Kidney (tissue), 14 donors: Measurements from ENCODE around the gene ING4. TPM values are rescaled to one million over a fixed set of nuclear protein-coding genes. Genes with fewer than 3 reads are reported as not detected.

Experiments used
- DNase-seq, 5 donors: peaks; one replicate each; pipeline ENCODE4 v3.0.0-alpha.2; 2013 to 2020
- FAIRE-seq: peaks from 2 replicates; lab custom pipeline; 2012; peaks lifted over from hg19 to GRCh38; lab: Jason Lieb, UNC
- H3K27ac ChIP-seq, 2 donors: one replicate each; pipeline ENCODE4 v1.7.0; 2013; ENCODE audit warnings: low read depth in 2 of 2, low read length in 2 of 2, inconsistent platforms in 1 of 2
- H3K27me3 ChIP-seq: one replicate; pipeline ENCODE4 v1.7.1; 2013; ENCODE audit warnings: low read length, inconsistent platforms; ENCODE audit not compliant: control insufficient read depth, insufficient read depth
- H3K36me3 ChIP-seq, 3 donors: one replicate each; pipeline versions ENCODE4 v1.7.0 to v1.7.1; 2013; ENCODE audit warnings: low read length in 3 of 3, control low read depth in 1 of 3, inconsistent platforms in 1 of 3; ENCODE audit not compliant: insufficient read depth in 3 of 3, control insufficient read depth in 2 of 3
- H3K4me1 ChIP-seq, 3 donors: one replicate each; pipeline versions ENCODE4 v1.7.0 to v1.7.1; 2013; ENCODE audit warnings: low read length in 3 of 3, inconsistent platforms in 1 of 3, low read depth in 1 of 3; ENCODE audit not compliant: control insufficient read depth in 2 of 3, insufficient read depth in 2 of 3
- H3K4me3 ChIP-seq, 3 donors: one replicate each; pipeline versions ENCODE4 v1.7.0 to v1.8.1; 2013; ENCODE audit warnings: low read length in 3 of 3, control low read depth in 1 of 3, inconsistent platforms in 1 of 3
- H3K9ac ChIP-seq, 3 donors: one replicate each; pipeline versions ENCODE4 v1.7.0 to v1.7.1; 2013; ENCODE audit warnings: low read length in 3 of 3, control low read depth in 1 of 3, inconsistent platforms in 1 of 3
- H3K9me3 ChIP-seq, 3 donors: one replicate each; pipeline versions ENCODE4 v1.7.0 to v1.7.1; 2013; ENCODE audit warnings: low read length in 3 of 3, control low read depth in 1 of 3, inconsistent platforms in 1 of 3; ENCODE audit not compliant: control insufficient read depth in 2 of 3, insufficient read depth in 1 of 3
- CTCF ChIP-seq: IDR thresholded peaks from 3 replicates; pipeline ENCODE4 v1.5.1; 2012; ENCODE audit warnings: mild to moderate bottlenecking, moderate library complexity, borderline replicate concordance; ENCODE audit not compliant: insufficient read depth; ENCODE audit errors: extremely low read depth
- intact Hi-C: fragments of 100-400 bp; cut with DNase I; formaldehyde crosslinking; loops from one replicate; pipeline ENCODE4 v1.11.1; 2022
- polyA plus RNA-seq: library from polyadenylated mRNA; stranded (reverse); fragments of 350-450 nt; fragmentation: Illumina TruSeq; extraction: RNeasy Lipid Tissue Mini Kit (QIAGEN cat#74804); gene quantifications from one replicate; pipeline ENCODE4 v1.2.3, GENCODE V29; 2014; ENCODE audit warnings: low read depth, low replicate concordance; ENCODE audit not compliant: insufficient read depth
- total RNA-seq: library from RNA; stranded (reverse); fragmentation: NEBNext Ultra II Directional; extraction: Animal tissue kit (Norgen Biotek cat#: 25700); gene quantifications from one replicate; pipeline ENCODE4 v1.2.1, GENCODE V29; 2021
- donor health status: control.
- donor health status: control.
- donor health status: control.
- donor health status: control.
- donor health status: control.
- donor health status: DM: yes; HTN: yes; CAD: no.
- donor health status: Normal renal cell carcinoma (clear cell type).

Gene ING4
- total and polyA plus RNA-seq, 2 donors from 2014 or later: 42.6 to 56.0 TPM

GRCh38 chr12:6615802-6616201, 47.1 kb downstream of the ING4 start:
- Histone ChIP-seq H3K9ac (no peak overlapping the region), H3K4me3 (no peak overlapping the region), H3K9me3 (no peaks in the 10 kb centered on the region), H3K27me3 (no peaks in the 10 kb centered on the region), H3K36me3 (no peaks in the 10 kb centered on the region), H3K4me1 (peaks cover 7 to 33% (median 23%) of the 10 kb centered on the region in 3 donors), H3K27ac (no peak overlapping the region)
- DNase-seq: no peak
- no peak for TF ChIP-seq CTCF
- FAIRE-seq: no peak
- intact Hi-C loops: no loop called here

- TF ChIP-seq CTCF: no peak
- H3K36me3 ChIP-seq: no peaks in the 10 kb centered on the region
- H3K9me3 ChIP-seq: no peaks in the 10 kb centered on the region
- intact Hi-C loops: no loop called here
- H3K9ac ChIP-seq: peak overlapping the region in 1 of 3 donors; percentile 1
- H3K4me1 ChIP-seq: peaks cover 7 to 28% (median 23%) of the 10 kb centered on the region in 3 donors
- H3K27ac ChIP-seq: peak overlapping the region; percentile 89 to 94
- peak in 1 of 5 donors; percentile 48 for DNase-seq
- no peak for FAIRE-seq
- no peak overlapping the region for H3K4me3 ChIP-seq
- H3K27me3 ChIP-seq: no peaks in the 10 kb centered on the region
Observed at GRCh38 chr12:6614513-6615172, 48.3 kb downstream of the ING4 start.

GRCh38 chr12:6613776-6614512, 49.0 kb downstream of the ING4 start:
- H3K4me1 ChIP-seq: peaks cover 7 to 28% (median 23%) of the 10 kb centered on the region in 3 donors
- peak; percentile 98 to 99 (median 99) for DNase-seq
- no peak for FAIRE-seq
- no peaks in the 10 kb centered on the region for H3K36me3 ChIP-seq
- no peaks in the 10 kb centered on the region for H3K9me3 ChIP-seq
- no peak overlapping the region for H3K4me3 ChIP-seq
- H3K27me3 ChIP-seq: no peaks in the 10 kb centered on the region
- TF ChIP-seq CTCF: no peak
- H3K27ac ChIP-seq: peak overlapping the region; percentile 89 to 94
- H3K9ac ChIP-seq: peak overlapping the region in 1 of 3 donors; percentile 1
- intact Hi-C loops: no loop called here
